Fibroblast of lung (primary cell): ENCODE data around the gene RAPGEF6. TPM values are rescaled to one million over a fixed set of nuclear protein-coding genes. Genes with fewer than 3 reads are reported as not detected.
"Not testable (repeated sequence)": the region's sequence is repeated elsewhere in the genome, so short reads cannot be mapped to it uniquely, and the experiment has no call there.

Experiments used
- DNase-seq, 2 donors: peaks; one replicate each; pipeline versions ENCODE4 v3.0.0 to v3.0.0-alpha.2; 2010; ENCODE audit warnings: low read depth in 2 of 2
- H2AFZ ChIP-seq: 2 replicates; pipeline ENCODE4 v1.5.1; 2012; ENCODE audit warnings: low read length, control low read depth, inconsistent platforms
- H3K27ac ChIP-seq: 2 replicates; pipeline ENCODE4 v1.5.1; 2011; ENCODE audit warnings: low read length, control low read depth; ENCODE audit not compliant: insufficient read depth
- H3K27me3 ChIP-seq: 2 replicates; pipeline ENCODE4 v1.5.1; 2011; ENCODE audit warnings: mild to moderate bottlenecking, low read length; ENCODE audit not compliant: control insufficient read depth, insufficient read depth
- H3K36me3 ChIP-seq: 2 replicates; pipeline ENCODE4 v1.5.1; 2011; ENCODE audit warnings: low read length; ENCODE audit not compliant: control insufficient read depth, insufficient read depth
- H3K4me1 ChIP-seq: 2 replicates; pipeline ENCODE4 v1.5.1; 2011; ENCODE audit warnings: low read length; ENCODE audit not compliant: control insufficient read depth, insufficient read depth; ENCODE audit errors: extremely low read depth
- H3K4me2 ChIP-seq: 2 replicates; pipeline ENCODE4 v1.5.1; 2011; ENCODE audit warnings: low read length, control low read depth; ENCODE audit not compliant: insufficient read depth; ENCODE audit errors: extremely low read depth
- H3K4me3 ChIP-seq, 4 experiments: fragments of 200-600 bp in 1 of 4; sonication (generic) in 1 of 4; replicated peaks in 1 of 4; 2 replicates each; pipeline ENCODE4 v1.5.1; 2011 to 2016; ENCODE audit warnings: low read length in 4 of 4, low read depth in 3 of 4, mild to moderate bottlenecking in 3 of 4, control low read depth in 2 of 4, inconsistent platforms in 1 of 4, mixed read lengths in 1 of 4; ENCODE audit not compliant: insufficient read depth in 1 of 4; ENCODE audit errors: control extremely low read depth in 1 of 4
- H3K79me2 ChIP-seq: 2 replicates; pipeline ENCODE4 v1.5.1; 2012; ENCODE audit warnings: mild to moderate bottlenecking, low read length, inconsistent platforms; ENCODE audit not compliant: control insufficient read depth, insufficient read depth
- H3K9ac ChIP-seq: 2 replicates; pipeline ENCODE4 v1.5.1; 2011; ENCODE audit warnings: mild to moderate bottlenecking, low read length, control low read depth; ENCODE audit not compliant: insufficient read depth
- H3K9me3 ChIP-seq: 2 replicates; pipeline ENCODE4 v1.5.1; 2012; ENCODE audit warnings: low read depth, low read length; ENCODE audit not compliant: control insufficient read depth, insufficient read depth
- H4K20me1 ChIP-seq: 2 replicates; pipeline ENCODE4 v1.5.1; 2011; ENCODE audit warnings: low read length; ENCODE audit not compliant: control insufficient read depth, insufficient read depth; ENCODE audit errors: extremely low read depth
- CTCF ChIP-seq, 2 donors: IDR thresholded peaks in 1 of 2; conservative IDR thresholded peaks in 1 of 2; 1 replicate in 1 of 2; 2 replicates in 1 of 2; pipeline ENCODE4 v1.5.1; 2011 to 2012; ENCODE audit warnings: low read length in 2 of 2, control low read depth in 1 of 2, inconsistent platforms in 1 of 2, low read depth in 1 of 2, mild to moderate bottlenecking in 1 of 2
- EZH2 ChIP-seq: IDR thresholded peaks from 2 replicates; pipeline ENCODE4 v1.5.1; 2012; ENCODE audit warnings: low read length, control low read depth, mild to moderate bottlenecking; ENCODE audit errors: missing control alignments
- polyA plus RNA-seq, 2 donors: library from polyadenylated mRNA; depleted of rRNA in 1 of 2; stranded (reverse) in 1 of 2; unstranded in 1 of 2; fragments of >200 nt; gene quantifications; 2 replicates each; pipeline ENCODE4 v1.2.1, GENCODE V29; 2011 to 2012; ENCODE audit warnings: missing spikeins in 1 of 2
- total RNA-seq: library from RNA; depleted of rRNA; stranded (reverse); fragments of >200 nt; gene quantifications from 2 replicates; pipeline ENCODE4 v1.2.1, GENCODE V29; 2014

Gene RAPGEF6
- total and polyA plus RNA-seq, 2 donors (not counting 1 experiment from before 2014, with no cell fraction given), result 10.2 to 35.7 TPM

- no peaks in the 10 kb centered on the region for H3K4me1 ChIP-seq
- no peaks in the 10 kb centered on the region for H3K9me3 ChIP-seq
- no peaks in the 10 kb centered on the region for H4K20me1 ChIP-seq
- no peak overlapping the region for H2AFZ ChIP-seq
- H3K27ac ChIP-seq, result no peak overlapping the region
- H3K27me3 ChIP-seq, result no peaks in the 10 kb centered on the region
- peaks cover 3% of the 10 kb centered on the region for H3K36me3 ChIP-seq
- no peak overlapping the region for H3K9ac ChIP-seq
- H3K4me2 ChIP-seq, result no peak overlapping the region
- TF ChIP-seq EZH2 (no peak), CTCF (conservative IDR thresholded peaks at IDR 0.05 in 1 of 2, IDR thresholded peaks at IDR 0.05 in 1 of 2; ENCODE audit: low read depth in 1 of 2, low read length in 2 of 2) (no peak)
- H3K79me2 ChIP-seq, result no peaks in the 10 kb centered on the region
- H3K4me3 ChIP-seq, result no peak overlapping the region
- no peak for DNase-seq
Observed at GRCh38 chr5:131400585-131400984, 234.4 kb downstream of the RAPGEF6 start.

GRCh38 chr5:131399007-131399406 is 236.0 kb downstream of the RAPGEF6 start:
- not testable (repeated sequence) for H3K27me3 ChIP-seq, H3K9ac ChIP-seq, H4K20me1 ChIP-seq, H3K27ac ChIP-seq, H3K4me1 ChIP-seq, H2AFZ ChIP-seq, H3K36me3 ChIP-seq, H3K79me2 ChIP-seq, H3K4me2 ChIP-seq, DNase-seq, H3K9me3 ChIP-seq, H3K4me3 ChIP-seq

- no peak overlapping the region for H3K4me2 ChIP-seq
- no peaks in the 10 kb centered on the region for H3K27me3 ChIP-seq
- H3K79me2 ChIP-seq, result no peaks in the 10 kb centered on the region
- H3K36me3 ChIP-seq, result peaks cover 5% of the 10 kb centered on the region
- H3K9ac ChIP-seq, result no peak overlapping the region
- H3K4me1 ChIP-seq, result no peaks in the 10 kb centered on the region
- no peak overlapping the region for H2AFZ ChIP-seq
- H3K9me3 ChIP-seq, result no peaks in the 10 kb centered on the region
- DNase-seq, result no peak
- no peaks in the 10 kb centered on the region for H4K20me1 ChIP-seq
- TF ChIP-seq CTCF (conservative IDR thresholded peaks at IDR 0.05 in 1 of 2, IDR thresholded peaks at IDR 0.05 in 1 of 2; ENCODE audit: low read depth in 1 of 2, low read length in 2 of 2) (no peak), EZH2 (no peak)
- no peak overlapping the region for H3K27ac ChIP-seq
- no peak overlapping the region for H3K4me3 ChIP-seq
Observed at GRCh38 chr5:131396630-131397273, 238.3 kb downstream of the RAPGEF6 start.
